Osteoblast (primary cell): Measurements from ENCODE around the gene TRIM33. TPM values are rescaled to one million over a fixed set of nuclear protein-coding genes. Genes with fewer than 3 reads are reported as not detected.

Experiments used
- DNase-seq: peaks from one replicate; pipeline ENCODE4 v3.0.0; 2011; ENCODE audit warnings: low spot score, mixed read lengths; ENCODE audit not compliant: insufficient read length; ENCODE audit errors: missing footprints
- H2AFZ ChIP-seq: 2 replicates; pipeline ENCODE4 v1.6.0; 2011; ENCODE audit warnings: mild to moderate bottlenecking, low read length
- H3K27ac ChIP-seq: 2 replicates; pipeline ENCODE4 v1.5.1; 2011; ENCODE audit warnings: mild to moderate bottlenecking, low read depth, low read length, moderate library complexity
- H3K27me3 ChIP-seq: 2 replicates; pipeline ENCODE4 v1.6.0; 2012; ENCODE audit warnings: mild to moderate bottlenecking, control low read depth, inconsistent platforms, low read length, moderate library complexity; ENCODE audit not compliant: insufficient read depth
- H3K36me3 ChIP-seq: 2 replicates; pipeline ENCODE4 v1.5.1; 2011; ENCODE audit warnings: mild to moderate bottlenecking, low read length, control low read depth, moderate library complexity; ENCODE audit not compliant: insufficient read depth
- H3K4me1 ChIP-seq: 2 replicates; pipeline ENCODE4 v1.5.1; 2011; ENCODE audit warnings: mild to moderate bottlenecking, low read length, control low read depth, moderate library complexity; ENCODE audit not compliant: insufficient read depth
- H3K4me2 ChIP-seq: 2 replicates; pipeline ENCODE4 v1.6.0; 2011; ENCODE audit warnings: mild to moderate bottlenecking, low read length; ENCODE audit not compliant: insufficient read depth
- H3K4me3 ChIP-seq: fragments of 200-600 bp; sonication (generic); 3 replicates; pipeline ENCODE4 v1.5.1; 2012; ENCODE audit warnings: mild to moderate bottlenecking, low read length, inconsistent platforms; ENCODE audit not compliant: insufficient read depth
- H3K79me2 ChIP-seq: 2 replicates; pipeline ENCODE4 v1.6.0; 2012; ENCODE audit warnings: mild to moderate bottlenecking, low read length, control low read depth, inconsistent platforms; ENCODE audit not compliant: insufficient read depth
- H3K9me3 ChIP-seq: 2 replicates; pipeline ENCODE4 v1.5.1; 2011; ENCODE audit warnings: low read depth, low read length, control low read depth
- H4K20me1 ChIP-seq: 2 replicates; pipeline ENCODE4 v1.6.0; 2012; ENCODE audit warnings: mild to moderate bottlenecking, low read length, control low read depth; ENCODE audit not compliant: insufficient read depth
- total RNA-seq: library from RNA; depleted of rRNA; stranded (reverse); fragments of >200 nt; gene quantifications from 2 replicates; pipeline ENCODE4 v1.2.3, GENCODE V29; 2012
- TF ChIP-seq, protein P1 (sequence below): IDR thresholded peaks from 2 replicates; pipeline ENCODE4 v1.5.1; 2011; ENCODE audit warnings: mild to moderate bottlenecking, low read depth, low read length, moderate library complexity; ENCODE audit errors: extremely low read depth

TRIM33 gene
- total RNA-seq, 1 donor: 43.1 TPM

GRCh38 chr1:114508386-114508898, 2.6 kb downstream of the TRIM33 start:
- Histone ChIP-seq H3K36me3 (no peaks in the 10 kb centered on the region), H3K27ac (no peak overlapping the region), H3K4me2 (peak overlapping the region; percentile 98), H3K27me3 (peaks cover under 1% of the 10 kb centered on the region), H3K4me3 (no peak overlapping the region), H3K9me3 (no peaks in the 10 kb centered on the region), H3K4me1 (peaks cover 19% of the 10 kb centered on the region), H3K79me2 (peaks cover 74% of the 10 kb centered on the region), H2AFZ (no peak overlapping the region), H4K20me1 (peaks cover 43% of the 10 kb centered on the region)
- TF ChIP-seq, protein P1, sequence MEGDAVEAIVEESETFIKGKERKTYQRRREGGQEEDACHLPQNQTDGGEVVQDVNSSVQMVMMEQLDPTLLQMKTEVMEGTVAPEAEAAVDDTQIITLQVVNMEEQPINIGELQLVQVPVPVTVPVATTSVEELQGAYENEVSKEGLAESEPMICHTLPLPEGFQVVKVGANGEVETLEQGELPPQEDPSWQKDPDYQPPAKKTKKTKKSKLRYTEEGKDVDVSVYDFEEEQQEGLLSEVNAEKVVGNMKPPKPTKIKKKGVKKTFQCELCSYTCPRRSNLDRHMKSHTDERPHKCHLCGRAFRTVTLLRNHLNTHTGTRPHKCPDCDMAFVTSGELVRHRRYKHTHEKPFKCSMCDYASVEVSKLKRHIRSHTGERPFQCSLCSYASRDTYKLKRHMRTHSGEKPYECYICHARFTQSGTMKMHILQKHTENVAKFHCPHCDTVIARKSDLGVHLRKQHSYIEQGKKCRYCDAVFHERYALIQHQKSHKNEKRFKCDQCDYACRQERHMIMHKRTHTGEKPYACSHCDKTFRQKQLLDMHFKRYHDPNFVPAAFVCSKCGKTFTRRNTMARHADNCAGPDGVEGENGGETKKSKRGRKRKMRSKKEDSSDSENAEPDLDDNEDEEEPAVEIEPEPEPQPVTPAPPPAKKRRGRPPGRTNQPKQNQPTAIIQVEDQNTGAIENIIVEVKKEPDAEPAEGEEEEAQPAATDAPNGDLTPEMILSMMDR: no peak
- DNase-seq: peak; percentile 72

DNA sequence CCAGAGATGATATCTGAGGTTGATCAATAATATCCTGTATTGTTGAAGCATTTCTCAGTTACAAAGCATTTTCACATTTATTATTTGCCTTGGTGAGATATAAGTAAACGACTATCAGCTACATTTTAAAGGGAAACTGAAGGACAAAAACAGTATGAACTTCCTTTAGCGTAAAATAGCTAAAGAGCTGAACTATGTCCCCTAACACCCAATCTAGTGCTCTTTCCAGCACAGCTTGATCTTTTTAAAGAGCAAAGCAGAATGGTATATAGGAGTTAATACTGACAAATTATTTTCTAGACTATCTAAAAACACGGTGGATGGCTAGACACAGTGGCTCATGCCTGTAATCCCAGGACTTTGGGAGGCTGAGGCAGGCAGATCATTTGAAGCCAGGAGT, 3.5 kb downstream of the TRIM33 start:
- Histone ChIP-seq H3K9me3 (no peaks in the 10 kb centered on the region), H3K4me3 (no peak overlapping the region), H3K27ac (no peak overlapping the region), H3K79me2 (peaks cover 83% of the 10 kb centered on the region), H3K4me2 (no peak overlapping the region), H3K36me3 (no peaks in the 10 kb centered on the region), H2AFZ (no peak overlapping the region), H4K20me1 (peaks cover 47% of the 10 kb centered on the region), H3K4me1 (peaks cover 19% of the 10 kb centered on the region), H3K27me3 (no peaks in the 10 kb centered on the region)
- DNase-seq: no peak
- TF ChIP-seq, protein P1: no peak

DNA sequence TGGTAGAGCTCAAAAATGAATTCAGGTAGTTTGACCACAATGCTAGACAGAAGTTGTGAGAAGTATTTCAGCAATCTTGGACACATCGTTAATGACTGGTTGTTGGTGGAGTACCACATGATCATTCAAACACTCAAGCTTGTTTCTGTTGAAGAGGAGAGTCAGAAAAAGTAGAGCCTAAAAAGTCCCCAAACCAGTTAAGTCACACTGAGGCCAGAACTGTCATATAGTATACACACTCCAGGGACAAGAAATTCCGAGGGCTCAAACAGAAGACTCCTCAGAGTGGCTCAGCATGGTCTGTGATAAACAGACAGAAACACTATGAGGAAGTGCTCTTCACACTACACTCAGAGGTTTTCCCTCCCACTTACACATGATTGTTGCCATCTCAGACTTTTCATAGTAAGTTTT, 5.8 kb downstream of the TRIM33 start:
- TF ChIP-seq, protein P1: no peak
- no peak for DNase-seq
- H3K36me3 ChIP-seq: no peaks in the 10 kb centered on the region
- no peak overlapping the region for H3K27ac ChIP-seq
- H3K4me3 ChIP-seq: no peak overlapping the region
- H3K4me1 ChIP-seq: peaks cover 15% of the 10 kb centered on the region
- peaks cover 52% of the 10 kb centered on the region for H4K20me1 ChIP-seq
- no peak overlapping the region for H2AFZ ChIP-seq
- H3K9me3 ChIP-seq: no peaks in the 10 kb centered on the region
- no peak overlapping the region for H3K4me2 ChIP-seq
- H3K27me3 ChIP-seq: no peaks in the 10 kb centered on the region
- H3K79me2 ChIP-seq: peaks cover 99% of the 10 kb centered on the region

DNA sequence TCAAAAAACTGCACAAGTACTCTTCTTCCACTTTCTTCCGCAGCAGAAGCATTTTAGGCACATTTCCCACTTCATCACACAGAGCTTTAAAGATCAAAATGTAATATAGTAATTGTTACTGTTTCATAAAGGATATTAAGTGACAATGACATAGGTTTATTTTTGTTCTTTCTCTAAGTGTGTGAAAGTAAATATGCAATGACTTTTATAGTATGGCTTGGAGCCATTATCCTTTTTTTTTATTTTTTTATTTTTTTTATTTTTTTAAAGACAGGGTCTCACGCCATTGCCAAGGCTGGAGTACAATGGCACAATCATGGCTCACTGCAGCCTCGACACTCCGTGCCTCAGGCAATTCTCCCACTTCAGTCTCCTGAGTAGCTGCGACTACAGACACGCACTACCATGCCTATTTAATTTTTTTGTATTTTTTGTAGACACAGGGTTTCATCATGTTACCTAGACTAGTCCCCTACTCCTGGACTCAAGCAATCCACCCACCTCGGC, 7.0 kb downstream of the TRIM33 start:
- peaks cover 99% of the 10 kb centered on the region for H3K79me2 ChIP-seq
- no peaks in the 10 kb centered on the region for H3K9me3 ChIP-seq
- no peak overlapping the region for H3K4me3 ChIP-seq
- no peak for DNase-seq
- no peaks in the 10 kb centered on the region for H3K36me3 ChIP-seq
- no peaks in the 10 kb centered on the region for H3K27me3 ChIP-seq
- H3K4me2 ChIP-seq: no peak overlapping the region
- H3K27ac ChIP-seq: no peak overlapping the region
- no peak overlapping the region for H2AFZ ChIP-seq
- peaks cover 6% of the 10 kb centered on the region for H3K4me1 ChIP-seq
- TF ChIP-seq, protein P1: no peak
- peaks cover 40% of the 10 kb centered on the region for H4K20me1 ChIP-seq
